ENCODE measurements around the gene TMOD3.
"Not testable (repeated sequence)": the region's sequence is repeated elsewhere in the genome, so short reads cannot be mapped to it uniquely, and the experiment has no call there.

Gene TMOD3

DNA sequence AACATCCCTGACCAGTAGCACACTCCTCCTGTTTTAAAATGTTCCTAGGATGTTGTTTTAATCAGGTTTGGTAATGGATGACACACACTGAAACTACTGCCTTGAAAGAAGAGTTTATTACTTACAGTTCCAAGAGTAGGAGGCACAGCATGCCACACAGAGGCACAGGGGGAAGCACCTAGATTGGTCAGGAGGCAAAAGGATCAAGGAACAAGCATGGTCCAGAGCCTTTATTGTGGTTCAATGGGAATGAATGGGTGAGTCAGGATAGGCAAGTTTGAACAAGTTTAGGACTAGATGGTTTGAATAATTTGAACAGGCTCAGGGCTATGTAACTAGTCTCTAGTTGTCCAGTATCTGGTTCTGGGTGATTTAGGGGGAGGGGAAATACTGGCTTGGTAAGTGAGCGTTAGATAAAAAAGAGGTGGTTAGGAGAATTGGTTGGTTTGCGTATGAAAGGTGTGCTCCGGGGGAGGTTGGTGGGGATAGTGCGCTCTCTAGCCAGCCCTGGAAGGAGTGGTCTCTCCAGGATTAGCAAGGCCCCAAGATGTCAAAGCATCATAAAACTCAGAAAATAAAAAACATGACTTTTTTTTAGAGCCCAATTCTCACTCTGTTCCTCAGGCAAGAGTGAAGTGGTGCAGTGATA lies 35.1 kb downstream of the TMOD3 start:
- DNase-seq (ENCODE audit: low spot score): no peak

DNA sequence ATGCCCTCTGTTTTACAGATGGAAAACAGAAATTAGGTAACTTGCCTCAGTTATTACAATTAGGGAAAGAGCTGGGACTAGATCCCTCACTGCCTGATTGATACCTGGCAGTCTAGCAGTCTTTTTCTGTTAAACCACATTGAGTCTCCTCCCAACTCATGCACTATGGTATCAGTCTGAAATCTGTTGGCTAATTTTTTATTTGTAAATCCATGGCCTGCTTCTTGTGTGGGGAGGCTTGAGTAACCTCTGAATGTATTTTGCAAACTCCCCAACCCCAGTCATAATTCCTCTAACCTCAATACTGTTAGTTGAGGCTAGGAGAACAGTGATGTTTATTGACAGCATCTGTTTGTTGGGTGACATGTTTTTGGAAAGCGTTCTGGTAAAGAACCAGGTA lies 35.9 kb downstream of the TMOD3 start:
- no peak for DNase-seq (ENCODE audit: low spot score)

DNA sequence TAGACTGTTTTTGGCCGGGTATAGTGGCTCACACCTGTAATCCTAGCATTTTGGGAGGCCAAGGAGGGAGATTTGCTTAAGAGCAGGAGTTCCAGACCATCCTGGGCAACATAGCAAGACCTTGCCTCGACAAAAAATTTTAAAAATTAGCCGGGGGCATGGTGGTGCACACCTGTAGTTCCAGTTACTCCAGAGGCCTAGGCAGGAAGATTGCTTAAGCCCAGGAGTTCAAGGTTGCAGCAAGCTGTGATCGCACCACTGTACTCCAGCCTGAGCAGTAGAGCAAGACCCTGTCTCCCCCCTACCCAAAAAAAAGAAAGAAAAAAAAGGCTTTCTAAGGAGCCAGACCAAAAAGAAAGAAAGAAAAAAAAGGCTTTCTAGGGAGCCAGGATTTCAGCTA lies 36.7 kb downstream of the TMOD3 start:
- no peak for DNase-seq (ENCODE audit: low spot score)

DNA sequence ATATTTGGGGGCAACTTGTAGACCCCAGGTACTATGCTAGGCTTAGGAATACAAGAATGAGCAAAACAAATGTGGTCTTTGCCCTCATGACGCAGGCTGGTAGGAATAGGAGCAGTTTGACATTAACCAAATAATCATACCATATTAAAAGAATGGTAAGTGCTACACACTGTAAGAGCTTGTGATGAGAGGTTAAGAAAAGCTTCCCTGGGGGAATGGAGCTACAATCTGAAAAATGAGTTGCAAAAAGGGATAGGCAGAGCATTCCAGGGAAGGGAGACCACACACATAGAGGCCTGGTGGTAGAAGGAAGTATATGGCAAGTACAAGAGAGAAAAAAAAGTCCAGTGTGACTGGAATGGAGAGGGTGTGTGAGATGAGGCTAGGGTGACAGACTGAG lies 37.3 kb downstream of the TMOD3 start:
- DNase-seq (ENCODE audit: low spot score): no peak

DNA sequence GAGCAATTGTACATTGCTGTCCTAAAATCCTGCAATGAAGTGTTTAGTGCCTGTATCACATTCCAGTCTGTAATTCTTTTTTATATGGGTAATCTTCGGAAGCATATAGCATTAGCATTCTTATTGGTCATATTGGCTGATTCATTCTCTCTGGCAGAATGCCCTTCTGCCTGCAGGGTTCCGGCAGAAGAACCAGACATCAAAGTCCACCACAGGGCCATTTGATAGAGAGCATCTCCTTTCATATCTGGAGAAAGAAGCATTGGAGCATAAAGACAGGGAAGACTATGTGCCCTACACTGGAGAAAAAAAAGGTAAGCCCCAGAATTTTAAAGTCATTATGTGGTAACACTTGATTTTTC lies 39.6 kb downstream of the TMOD3 start:
- peak; percentile 52 for DNase-seq (ENCODE audit: low spot score)

DNA sequence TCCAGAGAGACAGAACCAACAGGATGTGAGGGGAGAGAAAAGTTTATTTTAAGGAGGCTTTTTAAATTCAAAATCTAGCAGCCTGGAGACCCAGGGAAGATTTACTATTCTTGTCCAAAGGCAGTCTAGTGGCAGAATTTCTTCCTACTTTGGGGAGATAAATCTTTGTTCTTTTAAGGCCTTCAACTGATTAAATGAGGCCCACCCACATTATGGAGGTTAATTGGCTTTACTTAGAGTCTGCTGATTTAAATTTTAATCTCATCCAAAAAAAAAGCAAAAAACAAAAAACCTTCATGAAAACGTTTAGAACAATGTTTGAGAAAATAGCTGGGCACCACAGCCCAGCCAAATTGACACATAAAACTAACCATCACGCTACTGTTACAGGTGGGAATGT lies 41.3 kb downstream of the TMOD3 start:
- no peak for DNase-seq (ENCODE audit: low spot score)

DNA sequence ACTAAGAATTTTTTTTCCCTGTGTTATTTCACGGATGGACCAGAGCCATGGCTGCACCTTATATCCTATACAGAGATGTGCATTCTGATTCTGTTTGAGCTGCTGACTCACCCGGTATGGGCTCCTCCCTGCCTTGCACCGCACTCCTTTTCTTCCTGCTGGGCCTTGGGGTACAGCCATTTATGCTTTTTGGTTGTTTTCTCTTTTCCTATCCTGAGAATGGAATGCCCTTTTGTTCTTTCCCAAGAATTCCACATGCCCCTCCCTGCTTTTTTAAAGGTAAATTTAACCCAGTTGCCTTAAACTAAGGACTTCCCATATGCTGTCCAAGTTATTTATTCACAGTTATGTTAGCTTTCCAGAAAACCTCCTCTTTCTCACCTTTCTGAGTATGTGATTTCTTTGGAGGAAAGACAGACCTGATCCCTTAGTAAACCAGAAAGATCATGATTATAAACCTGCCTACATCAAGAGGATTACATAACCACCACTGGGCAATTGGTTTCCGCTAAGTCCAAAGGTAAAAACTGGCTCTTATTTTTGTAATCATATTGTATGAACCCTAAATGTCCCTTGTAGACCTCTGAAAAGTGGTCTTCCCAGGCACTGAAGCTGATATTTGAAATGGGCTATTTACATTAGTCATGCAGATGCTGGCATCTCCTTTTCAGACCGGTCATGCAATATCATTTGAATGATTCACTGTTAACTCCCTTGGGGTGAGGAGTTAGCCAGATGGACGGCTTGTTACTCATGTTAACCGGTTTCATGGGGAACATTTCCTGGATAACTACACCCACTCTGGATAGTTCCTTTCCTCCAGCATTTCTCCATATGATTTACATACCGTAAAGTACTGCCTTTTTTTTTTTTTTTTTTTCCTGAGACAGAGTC lies 45.5 kb downstream of the TMOD3 start:
- DNase-seq (ENCODE audit: low spot score): peak; percentile 87

DNA sequence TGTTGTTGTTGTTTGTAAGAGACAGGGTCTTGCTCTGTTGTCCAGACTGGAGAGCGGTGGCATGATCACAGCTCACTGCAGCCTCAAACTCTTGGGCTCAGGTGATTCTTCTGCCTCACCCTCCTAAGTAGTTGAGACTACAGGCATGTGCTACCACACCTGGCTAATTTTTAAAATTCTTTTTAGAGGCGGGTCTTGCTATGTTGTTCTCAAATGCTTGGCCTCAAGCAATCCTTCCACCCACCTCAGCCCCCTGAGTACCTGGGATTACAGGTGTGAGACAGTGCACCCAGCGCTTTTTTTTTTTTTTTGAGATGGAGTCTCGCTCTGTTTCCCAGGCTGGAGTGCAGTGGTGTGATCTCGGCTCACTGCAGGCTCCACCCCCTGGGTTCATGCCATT lies 46.7 kb downstream of the TMOD3 start:
- no peak for DNase-seq (ENCODE audit: low spot score)

DNA sequence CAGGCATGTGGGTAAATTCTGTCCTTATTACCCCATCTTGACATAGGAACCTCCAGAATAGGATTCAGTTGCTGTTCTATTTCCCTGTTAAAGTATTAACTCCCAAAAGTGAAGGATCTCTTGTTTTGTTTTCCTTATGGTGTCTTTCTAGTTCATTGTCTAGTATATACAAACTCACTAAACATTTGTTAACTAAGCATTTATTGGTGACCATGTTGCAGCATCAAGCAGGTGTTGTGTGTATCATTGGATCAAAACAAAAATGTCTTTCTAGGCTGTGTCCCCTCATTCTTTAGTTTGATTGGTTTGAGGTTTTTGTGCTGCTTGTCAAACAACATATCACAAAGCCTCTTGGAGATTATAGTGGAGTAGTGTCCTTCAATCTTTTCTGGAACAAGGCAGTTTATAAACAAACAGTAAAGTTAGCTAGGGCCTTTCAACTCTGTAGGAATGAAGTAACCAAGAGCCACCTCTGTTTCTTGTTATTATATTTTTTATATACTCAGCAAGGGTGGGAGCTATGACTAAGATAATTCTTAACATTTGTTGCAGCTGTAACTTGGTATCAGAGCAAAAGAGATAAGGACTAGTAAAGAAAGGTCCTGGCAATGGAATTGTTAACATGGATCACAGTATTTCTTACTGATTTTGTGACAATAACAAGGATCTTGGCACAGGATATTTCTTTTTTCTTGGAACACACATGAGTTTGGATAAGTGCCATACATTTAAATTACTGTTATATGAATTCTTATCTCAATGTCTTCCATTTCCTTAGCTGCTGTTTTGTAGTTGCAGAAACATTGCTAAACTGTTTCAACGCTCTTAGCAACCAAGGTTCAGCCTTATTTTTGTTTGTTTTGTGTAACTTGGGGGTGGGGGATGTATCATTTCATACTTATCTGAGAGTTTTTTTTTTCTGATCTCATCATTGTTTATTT lies 49.3 kb downstream of the TMOD3 start:
- DNase-seq (ENCODE audit: low spot score): no peak

DNA sequence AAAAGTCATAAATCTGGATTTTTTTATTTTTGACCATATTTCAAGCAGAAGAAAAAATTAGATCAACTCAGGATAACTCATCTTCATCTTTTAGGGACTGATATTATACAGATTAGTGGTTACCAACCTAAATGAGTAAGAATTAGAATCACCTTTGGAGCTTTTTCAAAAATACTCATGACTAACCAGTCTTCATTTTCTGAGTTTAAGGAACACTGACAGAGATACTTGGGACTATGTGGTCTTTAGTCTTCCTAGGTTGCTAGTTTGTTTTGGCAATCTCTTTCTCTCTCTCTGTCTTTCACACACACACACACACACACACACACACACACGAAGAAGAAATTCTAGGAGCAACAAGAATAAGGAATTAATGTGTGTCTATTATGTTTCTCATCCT lies 50.1 kb downstream of the TMOD3 start:
- DNase-seq (ENCODE audit: low spot score): peak; percentile 29

DNA sequence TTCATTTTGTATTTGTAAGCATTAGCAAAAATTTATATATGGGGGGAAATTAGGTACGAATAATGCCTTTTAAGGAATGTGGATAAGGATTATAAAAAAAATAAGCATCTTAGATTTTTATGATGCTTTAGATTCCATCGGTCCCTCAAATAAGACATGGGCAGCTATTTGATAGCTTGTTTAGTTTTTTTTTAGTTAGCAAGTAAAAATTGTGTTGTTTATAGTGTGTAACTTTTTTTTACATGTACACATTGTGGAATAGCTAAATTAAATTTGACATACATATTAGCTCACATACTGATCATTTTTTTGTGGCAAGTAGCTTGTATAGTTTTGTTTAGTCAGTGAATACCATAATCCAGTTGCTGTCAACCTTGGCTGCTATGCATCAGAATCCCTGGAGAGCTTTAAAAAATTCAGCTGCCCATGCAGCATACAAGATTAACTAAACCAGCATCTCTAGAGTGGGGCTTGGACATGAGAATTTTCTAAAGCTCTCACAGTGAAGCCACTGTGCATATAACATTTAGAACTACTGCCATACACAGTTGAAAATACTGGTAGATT lies 53.9 kb downstream of the TMOD3 start:
- peak; percentile 50 for DNase-seq (ENCODE audit: low spot score)

DNA sequence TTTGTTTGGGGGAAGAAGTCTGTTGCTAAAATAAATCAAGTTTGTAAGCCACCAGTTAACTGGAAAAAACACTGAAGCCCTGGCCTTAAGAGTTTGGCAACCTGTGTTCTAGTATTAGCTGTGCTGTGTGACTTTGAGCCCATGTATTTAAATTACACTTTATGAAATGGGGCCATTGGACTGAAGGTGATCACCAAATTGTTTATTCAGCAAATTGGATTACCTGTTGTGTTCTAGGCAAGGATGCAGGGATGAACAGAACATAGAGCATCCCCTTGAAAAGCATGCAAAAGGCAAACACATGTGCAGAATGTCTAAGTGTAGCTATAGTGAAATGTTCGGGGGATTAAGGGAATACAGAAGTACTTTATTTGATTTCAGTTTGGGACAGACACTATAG lies 54.6 kb downstream of the TMOD3 start:
- no peak for DNase-seq (ENCODE audit: low spot score)

DNA sequence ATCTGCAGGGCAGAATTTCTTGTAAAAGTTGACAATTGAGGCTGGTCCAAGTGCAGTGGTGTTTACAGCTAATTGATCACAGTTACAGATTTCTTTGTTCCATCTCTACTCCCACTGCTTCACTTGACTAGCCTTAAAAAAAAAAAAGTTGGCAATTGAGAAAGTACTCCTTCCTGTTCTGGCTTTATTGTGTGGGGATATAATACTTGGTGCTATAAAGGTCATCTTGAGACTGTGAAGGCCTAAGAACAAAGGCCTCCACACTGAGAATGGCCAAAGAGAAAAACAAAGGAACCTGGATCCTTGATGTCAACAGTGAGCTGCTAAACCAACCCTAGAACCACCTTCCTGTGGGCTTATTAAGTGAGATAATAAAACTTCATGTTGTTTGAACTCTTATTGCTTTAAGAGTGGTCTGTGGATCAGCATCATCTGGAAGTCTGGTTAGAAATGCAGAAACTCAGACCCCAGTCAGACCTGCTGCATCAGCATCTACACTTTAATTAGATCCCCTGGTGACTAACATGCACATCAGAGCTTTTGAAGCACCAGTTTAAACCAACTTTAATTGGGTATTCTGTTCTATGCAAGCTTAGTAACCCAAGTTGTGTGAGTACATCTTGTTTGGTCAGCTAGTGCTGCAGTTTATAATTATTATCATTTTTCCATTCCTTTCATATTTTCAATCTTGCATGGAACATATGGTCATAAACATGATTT lies 55.2 kb downstream of the TMOD3 start:
- DNase-seq (ENCODE audit: low spot score): peak; percentile 40

DNA sequence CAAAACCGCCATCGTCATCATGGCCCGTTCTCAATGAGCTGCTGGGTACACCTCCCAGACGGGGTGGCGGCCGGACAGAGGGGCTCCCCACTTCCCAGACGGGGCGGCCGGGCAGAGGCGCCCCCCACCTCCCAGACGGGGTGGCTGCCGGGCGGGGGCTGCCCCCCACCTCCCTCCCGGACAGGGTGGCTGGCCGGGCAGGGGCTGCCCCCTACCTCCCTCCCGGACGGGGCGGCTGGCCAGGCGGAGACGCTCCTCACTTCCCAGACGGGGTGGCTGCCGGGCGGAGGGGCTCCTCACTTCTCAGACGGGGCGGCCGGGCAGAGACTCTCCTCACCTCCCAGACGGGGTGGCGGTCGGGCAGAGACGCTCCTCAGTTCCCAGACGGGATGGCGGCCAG lies 56.3 kb downstream of the TMOD3 start:
- not testable (repeated sequence) for DNase-seq (ENCODE audit: low spot score)

DNA sequence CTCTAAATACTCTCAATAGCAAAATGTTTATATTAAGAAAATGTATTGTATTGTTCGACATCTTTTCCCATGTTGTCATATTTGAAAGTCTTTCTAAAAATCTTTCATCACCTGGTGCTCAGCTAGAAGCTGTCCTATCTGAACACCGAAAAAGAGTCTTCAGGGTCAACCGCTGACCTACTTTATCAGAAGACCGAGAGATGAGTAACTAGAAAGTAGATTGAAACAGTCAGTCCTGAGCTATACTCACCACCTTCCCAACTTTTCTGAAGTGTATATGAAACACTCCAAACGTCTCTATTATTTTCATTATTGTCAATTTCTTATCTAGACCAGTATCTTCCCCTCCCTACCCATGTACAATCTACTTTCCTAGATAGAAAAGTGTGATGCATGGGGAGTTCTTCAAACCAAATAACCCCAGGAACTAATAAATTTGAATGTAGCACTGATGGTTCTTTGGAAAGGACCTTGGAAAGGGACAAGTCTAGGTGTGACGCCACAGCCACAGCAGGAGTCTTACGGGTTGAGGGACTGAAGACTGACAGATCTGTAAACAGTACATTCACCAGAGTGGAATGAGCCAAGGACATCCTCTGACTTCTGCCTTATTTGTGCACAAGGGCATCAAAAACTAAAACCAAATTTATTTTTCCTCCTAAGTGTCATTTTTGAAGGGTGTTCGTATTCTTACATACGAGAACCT lies 58.6 kb downstream of the TMOD3 start:
- DNase-seq (ENCODE audit: low spot score): no peak

DNA sequence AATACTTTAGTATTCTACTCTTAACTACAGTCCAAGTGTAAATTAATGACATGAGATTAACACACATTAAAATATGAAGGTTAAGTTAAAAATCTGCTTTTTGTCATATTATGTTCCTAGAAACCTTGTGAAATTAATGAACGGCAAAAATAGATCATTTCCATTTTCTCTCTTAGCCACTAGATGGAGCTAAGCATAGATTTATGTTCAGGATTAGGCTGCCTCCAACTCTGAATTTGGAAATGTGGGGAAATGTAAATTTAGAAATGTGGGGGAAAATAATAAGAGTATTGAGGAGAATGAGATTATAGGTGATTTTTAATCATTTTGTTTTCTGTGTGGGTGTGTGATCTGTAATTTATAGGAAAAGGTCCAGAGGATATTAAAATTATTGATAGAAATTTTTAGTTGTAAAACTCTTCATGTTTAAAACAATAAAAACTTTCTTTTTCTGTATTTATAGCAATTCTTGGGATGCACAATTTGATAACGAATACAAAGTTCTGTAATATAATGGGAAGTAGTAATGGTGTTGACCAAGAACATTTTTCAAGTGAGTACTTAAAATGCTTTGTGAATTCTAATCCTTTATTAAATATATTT lies 59.2 kb downstream of the TMOD3 start:
- DNase-seq (ENCODE audit: low spot score): peak; percentile 61

DNA sequence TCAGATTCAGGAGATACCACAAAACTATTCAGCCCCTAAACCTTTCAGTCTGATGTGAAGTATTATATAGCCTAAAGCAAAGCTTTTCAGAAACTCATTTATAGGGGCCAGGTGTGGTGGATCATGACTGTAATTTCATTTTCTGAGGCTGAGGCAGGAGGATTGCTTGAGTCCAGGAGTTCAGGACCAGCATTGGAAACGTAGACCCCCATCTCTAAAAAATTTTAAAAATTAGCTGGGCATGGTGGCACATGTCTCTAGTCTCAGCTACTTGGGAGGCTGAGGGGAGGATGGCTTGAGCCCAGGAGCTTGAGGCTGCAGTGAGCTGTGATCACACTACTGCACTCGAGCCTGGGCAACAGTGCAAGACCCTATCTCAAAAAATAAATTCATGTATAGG lies 60.0 kb downstream of the TMOD3 start:
- DNase-seq (ENCODE audit: low spot score): no peak

DNA sequence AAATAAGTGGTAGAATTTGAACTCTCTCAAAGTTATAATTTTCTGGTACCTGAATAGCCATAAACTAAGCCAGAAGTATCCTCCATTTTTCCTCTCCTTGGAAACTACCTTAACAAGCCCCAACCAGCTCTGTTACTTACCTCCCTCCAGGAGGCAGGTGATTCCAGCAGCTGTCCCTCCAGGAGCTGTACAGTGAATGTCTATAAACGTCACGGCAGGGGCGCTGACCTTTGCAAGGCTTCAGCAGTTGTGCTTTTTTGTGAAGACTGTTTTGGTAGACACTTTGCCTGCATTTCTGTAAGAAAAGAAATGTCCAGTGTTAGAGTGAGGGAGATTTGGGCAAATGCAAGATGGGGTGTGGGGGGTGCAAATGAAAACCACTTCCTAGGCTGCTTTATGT lies 75.0 kb downstream of the TMOD3 start:
- DNase-seq (ENCODE audit: low spot score): no peak

DNA sequence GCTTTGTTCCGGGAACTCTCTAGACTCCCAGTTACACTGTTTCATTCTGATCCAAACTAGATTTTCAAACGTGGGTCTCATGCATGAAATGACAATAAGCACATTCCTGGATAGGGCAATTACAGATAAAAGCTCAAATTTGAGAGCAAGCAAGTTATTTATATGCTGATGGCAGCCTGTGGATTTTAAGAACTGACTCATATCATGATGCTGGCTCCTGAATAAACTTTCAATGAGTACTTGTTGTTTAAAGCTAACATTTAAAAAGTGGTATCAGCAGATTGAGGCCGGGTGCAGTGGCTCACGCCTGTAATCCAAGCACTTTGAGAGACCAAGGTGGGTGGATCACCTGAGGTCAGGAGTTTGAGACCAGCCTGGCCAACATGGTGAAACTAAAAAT lies 75.5 kb downstream of the TMOD3 start:
- DNase-seq (ENCODE audit: low spot score): no peak

DNA sequence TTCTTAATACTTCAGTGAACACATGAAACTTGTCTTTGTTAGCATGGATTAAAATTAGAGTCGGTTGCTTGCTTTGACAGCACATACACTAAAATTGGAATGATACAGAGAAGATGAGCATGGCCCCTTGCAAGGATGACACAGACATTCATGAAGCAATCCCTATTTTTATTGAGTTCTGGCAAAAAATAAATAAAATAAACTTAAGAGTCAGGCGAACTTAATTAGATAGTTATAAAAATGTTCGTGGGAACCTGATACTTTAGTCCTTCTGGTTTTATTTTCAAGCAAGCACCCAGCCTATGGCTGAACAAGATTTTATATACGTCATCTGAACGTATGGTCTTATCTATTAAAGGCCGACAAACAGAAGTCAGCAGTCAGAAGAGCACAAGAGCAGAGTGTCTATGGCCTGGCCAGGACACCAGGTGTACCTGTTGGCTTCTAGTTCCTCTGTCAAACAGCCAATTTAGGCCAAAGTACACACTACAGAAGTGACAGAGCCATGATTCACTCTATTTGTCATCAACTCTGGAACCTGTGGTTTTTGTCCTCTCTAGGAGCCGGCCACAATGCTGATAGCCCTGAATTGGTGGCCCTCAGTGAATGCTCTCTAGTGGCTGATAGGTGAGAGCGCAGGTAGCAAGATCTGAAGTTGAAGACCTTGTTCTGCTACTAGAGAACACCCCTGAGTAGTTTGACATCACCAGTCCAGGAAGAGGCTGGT lies 77.8 kb downstream of the TMOD3 start:
- DNase-seq (ENCODE audit: low spot score): peak; percentile 32

Data from AG08395 (cell line).